Measurements from ENCODE around the gene HES5.

The HES5 gene

GRCh38 chr1:2534687-2535441 is 4.8 kb upstream of the HES5 start:
- Histone ChIP-seq H3K36me3 (no peaks in the 10 kb centered on the region), H3K9me3 (ENCODE audit: severe bottlenecking) (no peaks in the 10 kb centered on the region), H3K27me3 (ENCODE audit: insufficient read depth, low read depth, severe bottlenecking) (no peaks in the 10 kb centered on the region), H3K27ac (peak overlapping the region; percentile 87), H3K4me3 (ENCODE audit: low read depth, low read length) (no peak overlapping the region)
- no peak for TF ChIP-seq CTCF (IDR thresholded peaks at IDR 0.05; ENCODE audit: low read depth, low read length)
- no peak for DNase-seq

GRCh38 chr1:2534315-2534686 is 4.2 kb upstream of the HES5 start:
- TF ChIP-seq CTCF (IDR thresholded peaks at IDR 0.05; ENCODE audit: low read depth, low read length), result no peak
- Histone ChIP-seq H3K27ac (no peak overlapping the region), H3K9me3 (ENCODE audit: severe bottlenecking) (no peaks in the 10 kb centered on the region), H3K36me3 (no peaks in the 10 kb centered on the region), H3K27me3 (ENCODE audit: insufficient read depth, low read depth, severe bottlenecking) (no peaks in the 10 kb centered on the region), H3K4me3 (ENCODE audit: low read depth, low read length) (no peak overlapping the region)
- DNase-seq, result no peak

GRCh38 chr1:2533365-2533764 is 3.3 kb upstream of the HES5 start:
- no peak for DNase-seq
- Histone ChIP-seq H3K9me3 (ENCODE audit: severe bottlenecking) (no peaks in the 10 kb centered on the region), H3K27me3 (ENCODE audit: insufficient read depth, low read depth, severe bottlenecking) (no peaks in the 10 kb centered on the region), H3K27ac (no peak overlapping the region), H3K4me3 (ENCODE audit: low read depth, low read length) (no peak overlapping the region), H3K36me3 (no peaks in the 10 kb centered on the region)
- no peak for TF ChIP-seq CTCF (IDR thresholded peaks at IDR 0.05; ENCODE audit: low read depth, low read length)

- no peak overlapping the region for H3K27ac ChIP-seq
- no peaks in the 10 kb centered on the region for H3K36me3 ChIP-seq
- DNase-seq, result no peak
- no peak for TF ChIP-seq CTCF (IDR thresholded peaks at IDR 0.05; ENCODE audit: low read depth, low read length)
- no peaks in the 10 kb centered on the region for H3K27me3 ChIP-seq (ENCODE audit: insufficient read depth, low read depth, severe bottlenecking)
- H3K4me3 ChIP-seq (ENCODE audit: low read depth, low read length), result no peak overlapping the region
- no peaks in the 10 kb centered on the region for H3K9me3 ChIP-seq (ENCODE audit: severe bottlenecking)
Measured at GRCh38 chr1:2532485-2533160, 2.6 kb upstream of the HES5 start.

- TF ChIP-seq CTCF (IDR thresholded peaks at IDR 0.05; ENCODE audit: low read depth, low read length), result no peak
- Histone ChIP-seq H3K9me3 (ENCODE audit: severe bottlenecking) (no peaks in the 10 kb centered on the region), H3K27me3 (ENCODE audit: insufficient read depth, low read depth, severe bottlenecking) (no peaks in the 10 kb centered on the region), H3K36me3 (peaks cover 3% of the 10 kb centered on the region), H3K27ac (no peak overlapping the region), H3K4me3 (ENCODE audit: low read depth, low read length) (no peak overlapping the region)
- no peak for DNase-seq
Measured at GRCh38 chr1:2530513-2531361, 674 bp upstream of the HES5 start.

Measured in WERI-Rb-1 (cell line).